IMR-90 (cell line): ENCODE data around the gene ATP10D. TPM values are rescaled to one million over a fixed set of nuclear protein-coding genes. Genes with fewer than 3 reads are reported as not detected.
A peak's percentile ranks its signal among the peaks of the same experiment; 100 is the strongest.

Experiments
- ATAC-seq: fragments of 200-7000 bp; cut with Tn5 transposase; 2 replicates; pipeline ENCODE4 v1.9.1; 2020; ENCODE audit warnings: low read depth, mild to moderate bottlenecking, moderate library complexity
- Bru-seq: library from RNA; stranded (reverse); fragments of 400-500 nt; gene quantifications from one replicate; lab custom pipeline; 2021; lab: Mats Ljungman, UMichigan
- BruChase-seq, 2 experiments: library from RNA; stranded (reverse); fragments of 400-500 nt; gene quantifications; one replicate each; lab custom pipeline; 2021; lab: Mats Ljungman, UMichigan
- BruUV-seq: library from RNA; stranded (reverse); fragments of 400-500 nt; replicated peaks from 2 replicates; lab custom pipeline; 2021; lab: Mats Ljungman, UMichigan
- CTCF ChIA-PET: fragments of 300-600 bp; formaldehyde crosslinking; extraction: SDS; loops from one replicate; lab custom pipeline; 2021; ENCODE audit warnings: antibody characterized with exemption; lab: Yijun Ruan, JAX
- POLR2A ChIA-PET: fragments of 300-600 bp; sonication (Branson Sonifier 250); formaldehyde crosslinking; loops from one replicate; lab custom pipeline; 2022; ENCODE audit warnings: antibody characterized with exemption; ENCODE audit not compliant: unreplicated experiment; lab: Charles Lee
- DNase-seq: peaks from one replicate; pipeline ENCODE4 v3.0.0; 2013
- H2AFZ ChIP-seq: replicated peaks from 2 replicates; pipeline ENCODE3; 2013; ENCODE audit warnings: low read length, mild to moderate bottlenecking; ENCODE audit not compliant: poor library complexity
- H2AK5ac ChIP-seq: 2 replicates; pipeline ENCODE4 v1.6.1; 2013; ENCODE audit warnings: low read depth, low read length, inconsistent platforms
- H2AK9ac ChIP-seq: replicated peaks from 2 replicates; pipeline ENCODE3; 2013; ENCODE audit warnings: mild to moderate bottlenecking, low read depth, low read length, moderate library complexity; ENCODE audit not compliant: poor library complexity
- H2BK120ac ChIP-seq: 2 replicates; pipeline ENCODE4 v1.6.1; 2013; ENCODE audit warnings: low read depth, low read length, inconsistent platforms
- H2BK15ac ChIP-seq: 3 replicates; pipeline ENCODE4 v1.6.1; 2013; ENCODE audit warnings: low read depth, low read length, inconsistent platforms
- H2BK20ac ChIP-seq: 2 replicates; pipeline ENCODE4 v1.6.1; 2013; ENCODE audit warnings: low read depth, mild to moderate bottlenecking, inconsistent platforms, low read length, moderate library complexity
- H2BK5ac ChIP-seq: 2 replicates; pipeline ENCODE4 v1.6.1; 2013; ENCODE audit warnings: mild to moderate bottlenecking, low read depth, low read length, inconsistent platforms; ENCODE audit not compliant: poor library complexity, severe bottlenecking
- H3K14ac ChIP-seq: replicated peaks from 2 replicates; pipeline ENCODE4 v1.6.1; 2013; ENCODE audit warnings: low read depth, low read length, inconsistent platforms
- H3K18ac ChIP-seq: 2 replicates; pipeline ENCODE4 v1.6.1; 2013; ENCODE audit warnings: low read depth, low read length, control low read depth
- H3K23ac ChIP-seq: 2 replicates; pipeline ENCODE4 v1.6.1; 2013; ENCODE audit warnings: low read depth, low read length, inconsistent platforms
- H3K27ac ChIP-seq: 2 replicates; pipeline ENCODE4 v1.5.1; 2013; ENCODE audit warnings: mild to moderate bottlenecking, control low read depth, low read length; ENCODE audit not compliant: insufficient read depth
- H3K27me3 ChIP-seq: 2 replicates; pipeline ENCODE4 v1.6.1; 2013; ENCODE audit warnings: low read length; ENCODE audit not compliant: control insufficient read depth, insufficient read depth
- H3K36me3 ChIP-seq: 2 replicates; pipeline ENCODE4 v1.6.1; 2013; ENCODE audit warnings: low read length, mixed read lengths; ENCODE audit not compliant: control insufficient read depth, insufficient read depth
- H3K4ac ChIP-seq: 2 replicates; pipeline ENCODE4 v1.6.1; 2013; ENCODE audit warnings: low read depth, low read length, inconsistent platforms
- H3K4me1 ChIP-seq: 2 replicates; pipeline ENCODE4 v1.6.1; 2013; ENCODE audit warnings: low read length, mixed read lengths; ENCODE audit not compliant: control insufficient read depth, insufficient read depth
- H3K4me2 ChIP-seq: 2 replicates; pipeline ENCODE4 v1.6.1; 2013; ENCODE audit warnings: low read depth, mild to moderate bottlenecking, control low read depth, low read length, moderate library complexity
- H3K4me3 ChIP-seq: 2 replicates; pipeline ENCODE4 v1.5.1; 2013; ENCODE audit warnings: low read depth, mild to moderate bottlenecking, control low read depth, low read length, moderate library complexity; ENCODE audit not compliant: insufficient read depth
- H3K56ac ChIP-seq: 2 replicates; pipeline ENCODE4 v1.6.1; 2013; ENCODE audit warnings: low read length, inconsistent platforms; ENCODE audit not compliant: insufficient read depth; ENCODE audit errors: extremely low read depth
- H3K79me1 ChIP-seq, 2 experiments: 2 replicates each; pipeline ENCODE4 v1.6.1; 2013; ENCODE audit warnings: low read length in 2 of 2, inconsistent platforms in 1 of 2, low read depth in 1 of 2
- H3K9ac ChIP-seq: 2 replicates; pipeline ENCODE4 v1.6.1; 2013; ENCODE audit warnings: low read depth, low read length, control low read depth
- H3K9me1 ChIP-seq: 2 replicates; pipeline ENCODE4 v1.6.1; 2013; ENCODE audit warnings: low read length, inconsistent platforms; ENCODE audit not compliant: insufficient read depth
- H3K9me3 ChIP-seq: 2 replicates; pipeline ENCODE4 v1.6.1; 2013; ENCODE audit warnings: low read length; ENCODE audit not compliant: control insufficient read depth, insufficient read depth
- H4K20me1 ChIP-seq: 2 replicates; pipeline ENCODE4 v1.6.1; 2013; ENCODE audit warnings: low read length, inconsistent platforms; ENCODE audit not compliant: insufficient read depth
- H4K5ac ChIP-seq: 2 replicates; pipeline ENCODE4 v1.6.1; 2013; ENCODE audit warnings: mild to moderate bottlenecking, low read depth, low read length, control low read depth
- H4K8ac ChIP-seq, 2 experiments: 2 replicates each; pipeline ENCODE4 v1.6.1; 2013; ENCODE audit warnings: low read depth in 2 of 2, low read length in 2 of 2, control low read depth in 1 of 2, inconsistent platforms in 1 of 2
- H4K91ac ChIP-seq: 2 replicates; pipeline ENCODE4 v1.6.1; 2013; ENCODE audit warnings: low read depth, low read length, inconsistent platforms; ENCODE audit not compliant: insufficient read depth
- BHLHE40 ChIP-seq: fragments of 150-350 bp; IDR thresholded peaks from 2 replicates; pipeline ENCODE4 v1.6.1; 2016; ENCODE audit warnings: mild to moderate bottlenecking, low read depth, low read length
- CEBPB ChIP-seq: IDR thresholded peaks from 2 replicates; pipeline ENCODE4 v1.6.1; 2012; ENCODE audit warnings: low read depth, low read length, improper control_type of control experiment
- FOS ChIP-seq: fragments of 150-350 bp; IDR thresholded peaks from 2 replicates; pipeline ENCODE4 v1.6.1; 2016; ENCODE audit warnings: low read depth, low read length
- MAFK ChIP-seq: IDR thresholded peaks from 2 replicates; pipeline ENCODE4 v1.6.1; 2012; ENCODE audit warnings: low read depth, low read length, improper control_type of control experiment
- MXI1 ChIP-seq: IDR thresholded peaks from 2 replicates; pipeline ENCODE4 v1.6.1; 2012; ENCODE audit warnings: low read depth, mild to moderate bottlenecking, low read length, moderate library complexity, borderline replicate concordance
- POLR2A ChIP-seq: IDR thresholded peaks from 2 replicates; pipeline ENCODE4 v1.6.1; 2012; ENCODE audit warnings: mild to moderate bottlenecking, low read depth, low read length
- RAD21 ChIP-seq: IDR thresholded peaks from 2 replicates; pipeline ENCODE4 v1.6.1; 2012; ENCODE audit warnings: low read length, improper control_type of control experiment
- RCOR1 ChIP-seq: IDR thresholded peaks from 2 replicates; pipeline ENCODE4 v1.6.1; 2012; ENCODE audit warnings: mild to moderate bottlenecking, low read length, improper control_type of control experiment; ENCODE audit not compliant: insufficient replicate concordance
- WGBS, 2 experiments: methylation state at CpG; one replicate each; pipeline versions ENCODE4 v1.1.5 to v1.1.7; 2013; ENCODE audit warnings: missing lambda C conversion rate in 2 of 2; ENCODE audit not compliant: insufficient read length in 1 of 2; ENCODE audit errors: extremely low coverage in 2 of 2; 5-methylcytosine and 5-hydroxymethylcytosine counted together
- dilution Hi-C: fragments of 300-500 bp; cut with HindIII; formaldehyde crosslinking; loops from one replicate; pipeline ENCODE4 v1.14.3; 2018; ENCODE audit warnings: low sequenced_read_pairs; ENCODE audit not compliant: unreplicated experiment
- in situ Hi-C: fragments of 300-500 bp; cut with MboI; formaldehyde crosslinking; loops from 3 replicates; pipeline ENCODE4 v1.14.3; 2019; ENCODE audit warnings: low sequenced_read_pairs, inconsistent platforms, mixed read lengths
- intact Hi-C: fragments of 100-400 bp; cut with micrococcal nuclease; formaldehyde crosslinking; loops from 2 replicates; pipeline ENCODE4 v1.10.0; 2022
- long read RNA-seq: library from polyadenylated mRNA; unstranded; transcript quantifications from one replicate; pipeline ENCODE4 v2.0.0, GENCODE V29; 2021; ENCODE audit not compliant: unreplicated experiment
- polyA plus RNA-seq, 3 experiments: library from polyadenylated mRNA; depleted of rRNA; stranded (reverse); fragments of >200 nt; gene quantifications; 2 replicates each; pipeline ENCODE4 v1.2.3, GENCODE V29; 2012; ENCODE audit warnings: low replicate concordance in 1 of 3
- total RNA-seq: library from RNA; depleted of rRNA; stranded (reverse); fragments of >200 nt; gene quantifications from 2 replicates; pipeline ENCODE4 v1.2.3, GENCODE V29; 2012; rRNA removed
- TF ChIP-seq, protein P1 (sequence below): fragments of 150-350 bp; IDR thresholded peaks from 2 replicates; pipeline ENCODE4 v1.6.1; 2017; ENCODE audit warnings: mild to moderate bottlenecking, antibody characterized with exemption, low read length, low read depth
- TF ChIP-seq, protein P2 (sequence below): fragments of 150-350 bp; IDR thresholded peaks from 2 replicates; pipeline ENCODE4 v1.6.1; 2016; ENCODE audit warnings: low read depth, mild to moderate bottlenecking, low read length, moderate library complexity, borderline replicate concordance
- TF ChIP-seq, protein P3 (sequence below): conservative IDR thresholded peaks from 2 replicates; pipeline ENCODE4 v1.5.1; 2012; ENCODE audit warnings: mild to moderate bottlenecking, low read depth, low read length, improper control_type of control experiment

Gene ATP10D
- total RNA-seq = 90.3 and 135 TPM in 2 replicates
- polyA plus RNA-seq (2012; rRNA removed) = 26.1 and 28.9 TPM in 2 replicates
- polyA plus RNA-seq (2012; cell fraction: cytosol; rRNA removed) = 15.2 and 42.0 TPM in 2 replicates
- 19.7 and 67.8 TPM in 2 replicates for polyA plus RNA-seq (2012; cell fraction: nucleus; rRNA removed; ENCODE audit: low replicate concordance)
- percentile 84 among the genes with signal in this experiment for Bru-seq, nascent RNA
- BruChase-seq, experiment 1, labeled RNA remaining after a 6-hour chase = percentile 72 among the genes with signal in this experiment
- BruChase-seq, experiment 2, labeled RNA remaining after a 2-hour chase = percentile 73 among the genes with signal in this experiment
- long read RNA-seq, full-length matches to known transcripts = 1 of 16 reads
- long read RNA-seq, partial matches to known transcripts = 10 of 16 reads
- long read RNA-seq, other reads (novel, unspliced or antisense) = 5 of 16 reads

DNA sequence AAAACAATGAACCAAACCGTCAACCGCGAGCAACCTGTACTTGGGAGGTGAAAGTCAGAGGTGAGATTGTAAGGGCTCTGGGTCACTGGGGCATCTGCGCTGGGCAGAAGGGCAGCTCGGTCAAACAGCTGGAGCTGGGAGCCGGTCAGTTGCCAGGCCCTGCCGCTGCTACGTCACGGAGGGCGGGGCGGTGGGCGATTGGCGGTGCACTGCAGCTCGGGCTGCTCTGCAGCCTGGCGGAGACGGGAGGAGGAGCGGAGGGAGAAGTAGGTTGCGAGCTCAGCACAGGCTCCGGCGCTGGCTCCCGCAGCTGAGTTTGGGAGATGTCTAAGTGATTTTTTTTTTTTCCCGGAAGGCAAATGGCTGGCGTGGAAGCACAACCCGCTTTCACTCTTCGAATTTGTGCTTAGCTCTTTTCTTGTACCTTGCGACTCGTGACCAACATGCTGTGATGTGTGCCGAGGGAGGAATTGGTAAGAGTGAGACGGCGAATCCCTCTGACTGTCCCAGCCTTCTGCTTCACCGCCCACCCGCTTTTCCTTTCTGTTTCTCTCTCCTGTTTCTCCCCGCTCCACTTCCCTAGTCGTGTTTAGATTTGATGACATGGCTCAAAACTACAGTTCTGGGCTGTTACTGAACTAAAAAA lies at the start of gene ATP10D:
TSS of gene ATP10D (plus strand) at position 229 of the 646 bp plus-strand sequence. CDS start 27,266 bp downstream, outside the sequence.
- H2BK120ac ChIP-seq = peak within 1 kb of the TSS; percentile 87
- peak; percentile 93 for DNase-seq
- peak within 1 kb of the TSS; percentile 59 for H2AK9ac ChIP-seq
- H3K79me1 ChIP-seq = peaks cover 5 to 16% of the 10 kb centered on the region in 2 experiments; a peak in 3 of 4 replicates
- POLR2A ChIA-PET = no interaction called here
- H2BK5ac ChIP-seq = peak within 1 kb of the TSS; percentile 88
- 0% methylated on average over 16 of the region's 34 CpGs; no CpG with 5 or more reads in 1 of the 2 experiments for WGBS, 2 experiments
- H3K4me1 ChIP-seq = peaks cover 5% of the 10 kb centered on the region
- no peaks in the 10 kb centered on the region for H4K20me1 ChIP-seq
- H3K4ac ChIP-seq = peak within 1 kb of the TSS; percentile 80
- TSS peak; percentile 85 for BruUV-seq
- peak within 1 kb of the TSS; percentile 59 for H2BK20ac ChIP-seq
- CTCF ChIA-PET = interaction anchor here (0.8 kb wide), 1 partner anchor 28 kb away, joined by 3 read pairs; no protein-coding TSS in a partner anchor
- peak within 1 kb of the TSS; percentile 94 for H3K4me2 ChIP-seq
- H3K27ac ChIP-seq = peak within 1 kb of the TSS; percentile 87
- H3K18ac ChIP-seq = peak within 1 kb of the TSS; percentile 95
- H3K9me1 ChIP-seq = no peaks in the 10 kb centered on the region
- peak within 1 kb of the TSS; percentile 92 for H3K9ac ChIP-seq
- H4K8ac ChIP-seq = peak within 1 kb of the TSS; percentile 68 to 96
- in situ Hi-C loops = no loop called here
- peak within 1 kb of the TSS; percentile 85 for H2AFZ ChIP-seq
- H3K14ac ChIP-seq = peak within 1 kb of the TSS; percentile 81
- peak within 1 kb of the TSS; percentile 96 for H4K91ac ChIP-seq
- H3K4me3 ChIP-seq = peak within 1 kb of the TSS; percentile 71
- H3K27me3 ChIP-seq = no peaks in the 10 kb centered on the region
- no peaks in the 10 kb centered on the region for H3K36me3 ChIP-seq
- peak within 1 kb of the TSS; percentile 81; the same call in 2 of the 3 replicates for H2BK15ac ChIP-seq
- H3K56ac ChIP-seq = peak within 1 kb of the TSS; percentile 92
- intact Hi-C loops = loop anchor here (1.0 to 5.0 kb wide), 2 partner anchors 47 to 79 kb away; no protein-coding TSS in a partner anchor
- H4K5ac ChIP-seq = peak within 1 kb of the TSS; percentile 86
- dilution Hi-C loops = no loop called here
- H2AK5ac ChIP-seq = peak within 1 kb of the TSS; percentile 64
- peak within 1 kb of the TSS; percentile 89 for H3K23ac ChIP-seq
- peak; percentile 99 for ATAC-seq
- peaks cover 2% of the 10 kb centered on the region; the same call in 1 of the 2 replicates for H3K9me3 ChIP-seq
- TF ChIP-seq BHLHE40 (peak; percentile 42), CEBPB (no peak), RAD21 (peak; percentile 21; the same call in 1 of the 2 replicates), POLR2A (peak; percentile 96), MXI1 (no peak; the same call in 1 of the 2 replicates), FOS (no peak), MAFK (peak; percentile 78), RCOR1 (no peak)
- TF ChIP-seq, protein P1, sequence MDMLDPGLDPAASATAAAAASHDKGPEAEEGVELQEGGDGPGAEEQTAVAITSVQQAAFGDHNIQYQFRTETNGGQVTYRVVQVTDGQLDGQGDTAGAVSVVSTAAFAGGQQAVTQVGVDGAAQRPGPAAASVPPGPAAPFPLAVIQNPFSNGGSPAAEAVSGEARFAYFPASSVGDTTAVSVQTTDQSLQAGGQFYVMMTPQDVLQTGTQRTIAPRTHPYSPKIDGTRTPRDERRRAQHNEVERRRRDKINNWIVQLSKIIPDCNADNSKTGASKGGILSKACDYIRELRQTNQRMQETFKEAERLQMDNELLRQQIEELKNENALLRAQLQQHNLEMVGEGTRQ = 0 out of 2 replicates have a peak, but pooled peaks have one; percentile 33
- TF ChIP-seq, protein P2, sequence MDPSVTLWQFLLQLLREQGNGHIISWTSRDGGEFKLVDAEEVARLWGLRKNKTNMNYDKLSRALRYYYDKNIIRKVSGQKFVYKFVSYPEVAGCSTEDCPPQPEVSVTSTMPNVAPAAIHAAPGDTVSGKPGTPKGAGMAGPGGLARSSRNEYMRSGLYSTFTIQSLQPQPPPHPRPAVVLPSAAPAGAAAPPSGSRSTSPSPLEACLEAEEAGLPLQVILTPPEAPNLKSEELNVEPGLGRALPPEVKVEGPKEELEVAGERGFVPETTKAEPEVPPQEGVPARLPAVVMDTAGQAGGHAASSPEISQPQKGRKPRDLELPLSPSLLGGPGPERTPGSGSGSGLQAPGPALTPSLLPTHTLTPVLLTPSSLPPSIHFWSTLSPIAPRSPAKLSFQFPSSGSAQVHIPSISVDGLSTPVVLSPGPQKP = no peak
- TF ChIP-seq, protein P3, sequence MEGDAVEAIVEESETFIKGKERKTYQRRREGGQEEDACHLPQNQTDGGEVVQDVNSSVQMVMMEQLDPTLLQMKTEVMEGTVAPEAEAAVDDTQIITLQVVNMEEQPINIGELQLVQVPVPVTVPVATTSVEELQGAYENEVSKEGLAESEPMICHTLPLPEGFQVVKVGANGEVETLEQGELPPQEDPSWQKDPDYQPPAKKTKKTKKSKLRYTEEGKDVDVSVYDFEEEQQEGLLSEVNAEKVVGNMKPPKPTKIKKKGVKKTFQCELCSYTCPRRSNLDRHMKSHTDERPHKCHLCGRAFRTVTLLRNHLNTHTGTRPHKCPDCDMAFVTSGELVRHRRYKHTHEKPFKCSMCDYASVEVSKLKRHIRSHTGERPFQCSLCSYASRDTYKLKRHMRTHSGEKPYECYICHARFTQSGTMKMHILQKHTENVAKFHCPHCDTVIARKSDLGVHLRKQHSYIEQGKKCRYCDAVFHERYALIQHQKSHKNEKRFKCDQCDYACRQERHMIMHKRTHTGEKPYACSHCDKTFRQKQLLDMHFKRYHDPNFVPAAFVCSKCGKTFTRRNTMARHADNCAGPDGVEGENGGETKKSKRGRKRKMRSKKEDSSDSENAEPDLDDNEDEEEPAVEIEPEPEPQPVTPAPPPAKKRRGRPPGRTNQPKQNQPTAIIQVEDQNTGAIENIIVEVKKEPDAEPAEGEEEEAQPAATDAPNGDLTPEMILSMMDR = peak; percentile 23; the same call in 1 of the 2 replicates
